NCI-H2196 (cell line): ENCODE data around the gene B2M.
"Not testable (repeated sequence)": the region's sequence is repeated elsewhere in the genome, so short reads cannot be mapped to it uniquely, and the experiment has no call there.

Source experiments
- DNase-seq: peaks from one replicate; lab custom pipeline; 2025; ENCODE audit not compliant: unreplicated experiment; lab: John Stamatoyannopoulos, UW

The B2M gene

DNA sequence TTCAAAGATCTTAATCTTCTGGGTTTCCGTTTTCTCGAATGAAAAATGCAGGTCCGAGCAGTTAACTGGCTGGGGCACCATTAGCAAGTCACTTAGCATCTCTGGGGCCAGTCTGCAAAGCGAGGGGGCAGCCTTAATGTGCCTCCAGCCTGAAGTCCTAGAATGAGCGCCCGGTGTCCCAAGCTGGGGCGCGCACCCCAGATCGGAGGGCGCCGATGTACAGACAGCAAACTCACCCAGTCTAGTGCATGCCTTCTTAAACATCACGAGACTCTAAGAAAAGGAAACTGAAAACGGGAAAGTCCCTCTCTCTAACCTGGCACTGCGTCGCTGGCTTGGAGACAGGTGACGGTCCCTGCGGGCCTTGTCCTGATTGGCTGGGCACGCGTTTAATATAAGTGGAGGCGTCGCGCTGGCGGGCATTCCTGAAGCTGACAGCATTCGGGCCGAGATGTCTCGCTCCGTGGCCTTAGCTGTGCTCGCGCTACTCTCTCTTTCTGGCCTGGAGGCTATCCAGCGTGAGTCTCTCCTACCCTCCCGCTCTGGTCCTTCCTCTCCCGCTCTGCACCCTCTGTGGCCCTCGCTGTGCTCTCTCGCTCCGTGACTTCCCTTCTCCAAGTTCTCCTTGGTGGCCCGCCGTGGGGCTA, at the start of gene B2M, which contains the start of gene PATL2:
Gene B2M (plus strand): TSS at position 422 of the 647 bp plus-strand sequence. CDS start 30 bp downstream, at position 452.
Gene PATL2 (minus strand): TSS at position 228 of the 647 bp plus-strand sequence. CDS start 34,833 bp downstream, outside the sequence.
- DNase-seq = peak; percentile 78

- DNase-seq = no peak
These were observed 49.7 kb upstream of the B2M start for GRCh38 chr15:44661576-44661975.

DNA sequence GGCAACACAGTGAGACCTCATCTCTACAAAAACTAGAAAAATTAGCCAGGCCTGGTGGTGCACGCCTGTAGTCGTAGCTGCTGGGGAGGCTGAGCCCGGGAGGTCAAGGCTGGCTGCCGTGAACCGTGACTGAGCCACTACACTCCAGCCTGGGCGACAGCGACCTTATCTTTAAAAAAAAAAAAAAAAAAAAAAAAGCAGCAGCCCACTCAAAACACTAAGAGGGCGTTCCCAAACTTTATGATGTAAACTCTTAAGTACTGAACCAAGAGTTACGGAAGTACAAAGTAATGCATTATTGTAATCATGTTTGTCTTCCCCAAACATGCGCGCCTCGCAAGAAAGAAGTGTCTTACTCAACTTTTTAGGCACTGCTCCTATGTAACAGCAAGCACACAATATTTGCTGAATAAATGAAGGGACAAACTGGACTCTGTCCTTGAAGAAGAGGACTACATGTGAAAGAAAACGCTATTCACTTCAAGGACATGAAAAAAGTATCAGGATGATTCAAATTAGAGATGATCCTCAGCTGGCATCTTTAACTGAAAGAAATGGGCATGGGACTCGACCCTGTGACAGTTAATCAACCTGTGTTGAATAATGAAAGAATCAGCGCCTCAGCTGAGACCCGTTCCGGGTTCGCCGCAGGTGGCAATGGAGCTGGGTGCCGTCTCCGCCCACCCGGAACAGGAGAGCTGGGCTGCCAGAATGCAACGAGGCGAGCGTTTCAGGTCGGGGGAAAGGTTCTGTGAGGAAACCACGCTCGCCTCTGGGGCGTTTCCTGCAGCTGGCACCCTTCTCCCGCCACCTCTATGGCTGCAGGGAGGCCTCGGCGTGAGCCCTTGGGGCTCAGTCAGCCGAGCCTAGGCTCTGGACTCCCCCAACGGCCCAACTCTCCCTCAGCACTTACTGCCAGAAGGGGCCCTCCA, 48.6 kb upstream of the B2M start:
- DNase-seq = peak; percentile 45

DNA sequence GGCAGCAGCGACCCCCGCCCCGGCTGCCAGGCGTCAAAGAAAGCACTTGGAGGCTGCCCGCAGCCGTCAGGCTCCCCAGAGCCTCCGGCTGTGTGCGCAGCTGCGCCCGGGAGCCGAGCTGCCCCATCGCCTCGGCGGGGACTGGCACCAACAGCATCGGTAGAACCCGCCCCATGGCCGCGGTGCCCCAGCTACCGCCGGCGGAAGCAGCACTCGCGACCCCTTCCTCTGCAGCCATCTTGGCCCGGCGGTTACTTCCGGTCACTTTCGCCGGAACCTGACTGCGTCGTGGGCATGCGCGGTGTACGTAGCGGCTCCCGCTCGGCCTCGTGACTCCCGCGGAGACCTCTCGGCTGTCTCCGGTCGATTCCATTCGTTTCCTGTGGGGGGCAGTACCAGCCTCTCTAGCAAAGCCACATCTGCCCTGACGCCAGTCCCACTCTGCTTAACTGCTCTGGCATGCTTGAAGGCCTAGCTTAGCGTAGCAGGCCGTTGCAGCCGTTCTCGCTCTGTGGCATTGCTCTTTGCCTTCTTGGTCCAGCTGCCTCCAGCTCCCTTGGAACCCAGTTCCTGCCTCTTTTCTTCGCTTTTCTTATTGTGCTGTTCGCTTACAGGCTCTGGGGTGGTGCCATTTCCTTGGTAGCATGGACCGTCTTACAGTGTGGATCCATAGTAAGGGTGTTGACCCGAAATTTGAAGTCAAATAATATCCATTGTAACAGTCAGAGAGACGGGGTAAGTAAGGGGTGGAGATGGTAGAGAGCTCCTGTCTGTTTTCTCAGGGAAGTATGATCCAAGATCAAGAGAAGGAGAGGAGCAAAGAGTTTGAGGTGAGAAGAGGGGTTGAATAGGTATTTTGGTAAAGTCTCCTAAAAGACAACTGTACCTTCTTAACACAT, 47.7 kb upstream of the B2M start, which contains the start of gene SPG11:
Gene SPG11 (minus strand): TSS at position 253 of the 899 bp plus-strand sequence. CDS start 15 bp downstream, at position 238.
- DNase-seq = peak; percentile 91

DNA sequence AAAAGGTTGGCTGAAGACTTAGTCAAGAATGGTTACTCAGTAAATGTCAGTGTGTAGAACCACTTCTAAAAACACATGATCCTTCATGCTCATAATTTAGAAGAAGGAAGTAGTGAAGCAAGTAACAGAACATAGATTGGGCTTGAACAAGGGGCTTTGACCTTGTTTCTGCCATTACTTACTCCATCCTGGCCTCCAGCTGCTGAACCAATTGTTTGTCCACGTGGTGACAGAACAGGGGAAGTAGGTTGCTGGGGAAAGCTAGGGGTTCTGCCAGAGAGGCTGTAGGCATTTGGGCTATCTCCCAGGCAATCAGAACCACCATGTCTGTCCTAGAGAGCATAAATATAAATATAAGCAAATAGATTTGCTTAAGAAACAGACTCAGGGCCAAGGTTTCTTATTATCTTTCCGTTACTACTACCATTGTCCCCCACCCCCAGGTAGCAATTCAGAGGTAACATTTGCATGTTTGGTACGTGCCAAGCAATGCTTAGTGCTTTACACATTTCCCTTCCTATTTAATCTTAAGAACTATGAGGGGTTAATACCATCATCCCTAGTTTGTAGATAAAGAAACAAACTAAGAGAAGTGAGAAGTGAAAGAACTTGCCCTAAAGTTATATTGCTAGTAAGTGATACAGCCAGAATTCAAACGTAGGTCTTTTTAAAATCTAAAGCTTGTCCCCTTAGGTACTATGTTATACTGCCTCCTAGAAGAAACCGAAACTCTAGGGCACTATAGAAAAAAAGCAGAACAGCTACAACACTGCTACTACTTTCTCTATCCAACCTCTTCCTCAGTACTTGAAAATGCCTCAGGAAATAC, 44.9 kb upstream of the B2M start:
- DNase-seq = no peak

- no peak for DNase-seq
These were observed 44.3 kb upstream of the B2M start for GRCh38 chr15:44667039-44667360.

DNA sequence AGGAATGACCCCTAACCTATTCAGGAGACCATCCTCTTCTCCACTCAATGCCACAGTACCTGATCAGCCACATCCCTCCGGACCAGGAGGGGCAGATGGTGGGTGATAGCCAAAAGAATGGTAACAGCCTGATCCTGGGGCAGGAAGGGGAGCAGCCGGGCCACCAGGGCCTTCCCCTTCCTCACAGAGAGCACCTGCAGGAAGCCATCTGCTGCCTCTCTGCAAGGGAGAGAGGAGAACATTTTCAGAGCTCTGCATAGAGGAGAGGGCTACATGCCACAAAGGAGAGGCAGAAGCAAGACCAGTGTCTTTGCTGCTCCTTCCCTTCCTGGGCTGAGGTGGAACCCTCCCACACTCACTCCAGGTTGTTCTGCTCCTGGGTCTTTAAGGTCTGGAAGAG, 42.4 kb upstream of the B2M start:
- DNase-seq = no peak

- no peak for DNase-seq
These were observed 41.0 kb upstream of the B2M start for GRCh38 chr15:44670087-44670950.

DNA sequence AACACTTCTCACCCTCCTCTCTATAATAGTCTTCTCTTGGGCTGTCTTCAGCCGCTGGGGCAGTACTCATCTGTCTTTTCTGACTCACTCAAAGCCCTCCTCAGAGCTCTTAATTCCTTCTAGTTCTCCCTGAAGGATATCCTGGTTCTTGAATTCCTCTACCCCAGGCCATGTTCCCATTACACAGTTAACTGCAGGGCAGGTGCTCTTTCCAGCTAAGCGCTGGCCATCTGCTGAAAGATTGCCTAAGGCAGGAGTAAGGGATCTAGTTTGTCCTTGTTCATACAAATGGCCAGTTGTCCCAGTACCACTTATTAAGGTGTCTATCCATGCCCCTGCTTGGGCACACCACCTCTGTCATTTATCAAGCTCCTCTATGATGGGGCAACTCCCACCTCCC, 37.7 kb upstream of the B2M start:
- no peak for DNase-seq

GRCh38 chr15:44675911-44676310, 35.4 kb upstream of the B2M start:
- no peak for DNase-seq

GRCh38 chr15:44676676-44677075, 34.6 kb upstream of the B2M start:
- DNase-seq = no peak

GRCh38 chr15:44682211-44682610, 29.1 kb upstream of the B2M start:
- no peak for DNase-seq

DNA sequence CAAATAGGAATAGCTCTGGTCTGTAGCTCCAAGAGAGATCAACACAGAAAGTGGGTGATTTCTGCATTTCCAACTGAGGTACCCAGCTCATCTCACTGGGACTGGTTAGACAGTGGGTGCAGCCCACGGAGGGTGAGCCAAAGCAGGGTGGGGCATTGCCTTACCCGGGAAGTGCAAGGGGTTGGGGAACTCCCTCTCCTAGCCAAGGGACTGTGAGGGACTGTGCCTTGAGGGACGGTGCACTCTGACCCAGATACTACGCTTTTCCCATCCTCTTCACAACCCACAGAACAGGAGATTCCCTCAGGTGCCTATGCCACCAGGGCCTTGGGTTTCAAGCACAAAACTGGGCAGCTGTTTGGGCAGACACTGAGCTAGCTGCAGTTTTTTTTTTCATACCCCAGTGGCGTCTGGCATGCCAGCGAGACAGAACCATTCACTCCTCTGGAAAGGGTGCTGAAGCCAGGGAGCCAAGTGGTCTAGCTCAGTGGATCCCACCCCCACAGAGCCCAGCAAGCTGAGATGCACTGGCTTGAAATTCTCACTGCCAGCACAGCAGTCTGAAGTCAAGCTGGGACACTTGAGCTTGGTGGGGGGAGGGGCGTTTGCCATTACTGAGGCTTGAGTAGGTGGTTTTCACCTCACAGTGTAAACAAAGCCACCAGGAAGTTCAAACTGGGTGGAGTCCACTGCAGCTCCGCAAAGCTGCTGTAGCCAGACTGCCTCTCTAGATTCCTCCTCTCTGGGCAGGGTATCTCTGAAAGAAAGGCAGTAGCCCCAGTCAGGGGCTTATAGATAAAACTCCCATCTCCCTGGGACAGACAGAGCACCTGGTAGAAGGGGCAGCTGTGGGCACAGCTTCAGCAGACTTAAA, 28.3 kb upstream of the B2M start:
- DNase-seq = peak; percentile 10

DNA sequence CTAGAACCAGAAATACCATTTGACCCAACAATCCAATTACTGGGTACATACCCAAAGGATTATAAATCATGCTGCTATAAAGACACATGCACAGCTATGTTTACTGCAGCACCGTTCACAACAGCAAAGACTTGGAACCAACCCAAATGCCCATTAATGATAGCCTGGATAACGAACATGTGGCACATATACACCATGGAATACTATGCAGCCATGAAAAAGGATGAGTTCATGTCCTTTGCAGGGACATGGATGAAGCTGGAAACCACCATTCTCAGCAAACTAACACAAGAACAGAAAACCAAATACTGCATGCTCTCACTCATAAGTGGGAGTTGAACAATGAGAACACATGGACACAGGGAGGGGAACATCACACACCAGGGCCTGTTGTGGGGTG, 22.0 kb upstream of the B2M start:
- not testable (repeated sequence) for DNase-seq

- DNase-seq = not testable (repeated sequence)
These were observed 21.1 kb upstream of the B2M start for GRCh38 chr15:44690245-44690644.

GRCh38 chr15:44692659-44693058, 18.7 kb upstream of the B2M start:
- DNase-seq = no peak

DNA sequence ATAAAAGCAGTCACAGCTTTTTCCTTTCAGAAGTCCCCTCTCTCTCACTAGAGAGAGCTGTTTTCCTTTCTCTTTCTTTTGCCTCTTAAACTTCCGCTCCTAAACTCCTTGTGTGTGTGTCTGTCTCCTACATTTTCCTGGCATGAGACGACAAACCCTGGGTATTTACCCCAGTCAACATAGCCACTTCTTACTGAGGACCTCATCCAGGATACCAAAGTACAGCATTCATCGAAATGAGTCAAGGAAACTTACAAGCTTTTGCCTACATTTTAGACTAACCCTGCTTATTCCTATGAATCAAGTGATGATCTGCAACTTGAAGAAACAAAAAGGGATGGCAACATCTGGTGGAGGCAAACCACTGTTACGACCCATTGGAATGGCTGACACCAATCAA, 16.9 kb upstream of the B2M start:
- DNase-seq = no peak

- DNase-seq = no peak
These were observed 16.0 kb upstream of the B2M start for GRCh38 chr15:44695294-44695693.
